ENCODE data around the gene MMP24OS.

- TF ChIP-seq FOXM1 (IDR thresholded peaks at IDR 0.05; ENCODE audit: borderline replicate concordance) (no peak), L3MBTL2 (conservative IDR thresholded peaks at IDR 0.05) (no peak)
- TF ChIP-seq, protein P1, sequence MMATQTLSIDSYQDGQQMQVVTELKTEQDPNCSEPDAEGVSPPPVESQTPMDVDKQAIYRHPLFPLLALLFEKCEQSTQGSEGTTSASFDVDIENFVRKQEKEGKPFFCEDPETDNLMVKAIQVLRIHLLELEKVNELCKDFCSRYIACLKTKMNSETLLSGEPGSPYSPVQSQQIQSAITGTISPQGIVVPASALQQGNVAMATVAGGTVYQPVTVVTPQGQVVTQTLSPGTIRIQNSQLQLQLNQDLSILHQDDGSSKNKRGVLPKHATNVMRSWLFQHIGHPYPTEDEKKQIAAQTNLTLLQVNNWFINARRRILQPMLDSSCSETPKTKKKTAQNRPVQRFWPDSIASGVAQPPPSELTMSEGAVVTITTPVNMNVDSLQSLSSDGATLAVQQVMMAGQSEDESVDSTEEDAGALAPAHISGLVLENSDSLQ (IDR thresholded peaks at IDR 0.05) = no peak
Observed at GRCh38 chr20:35290887-35291417, 13.0 kb upstream of the MMP24OS start.

Data from HEK293T (cell line).